H1 (cell line): ENCODE data around the gene CD244.

Experiments used
- CTCF ChIP-seq, 3 experiments: IDR thresholded peaks; 1 replicate in 2 of 3; 2 replicates in 1 of 3; pipeline versions ENCODE4 v1.5.1 to v1.6.1; 2011; ENCODE audit warnings: low read length in 3 of 3, mild to moderate bottlenecking in 3 of 3, inconsistent platforms in 2 of 3, low read depth in 1 of 3, moderate library complexity in 1 of 3; ENCODE audit not compliant: insufficient read depth in 1 of 3; ENCODE audit errors: control extremely low read depth in 1 of 3
- EP300 ChIP-seq, 2 experiments: IDR thresholded peaks; 1 replicate in 1 of 2; 2 replicates in 1 of 2; pipeline ENCODE4 v1.6.1; 2011 to 2012; ENCODE audit warnings: low read depth in 2 of 2, low read length in 2 of 2, mild to moderate bottlenecking in 2 of 2, borderline replicate concordance in 1 of 2, inconsistent platforms in 1 of 2, moderate library complexity in 1 of 2
- POLR2A ChIP-seq, 2 experiments: IDR thresholded peaks; 1 replicate in 1 of 2; 2 replicates in 1 of 2; pipeline ENCODE4 v1.6.1; 2011; ENCODE audit warnings: low read depth in 2 of 2, low read length in 2 of 2, mild to moderate bottlenecking in 2 of 2; ENCODE audit errors: control extremely low read depth in 1 of 2
- POLR2AphosphoS5 ChIP-seq: IDR thresholded peaks from 2 replicates; pipeline ENCODE4 v1.6.1; 2011; ENCODE audit warnings: low read depth, low read length
- RAD21 ChIP-seq, 2 experiments: IDR thresholded peaks in 1 of 2; conservative IDR thresholded peaks in 1 of 2; 2 replicates each; pipeline ENCODE4 v1.6.1; 2011; ENCODE audit warnings: low read depth in 2 of 2, low read length in 2 of 2, improper control_type of control experiment in 1 of 2, inconsistent platforms in 1 of 2, mild to moderate bottlenecking in 1 of 2, moderate library complexity in 1 of 2

GRCh38 chr1:160808289-160808688 lies 54.4 kb downstream of the CD244 start:
- TF ChIP-seq CTCF (IDR thresholded peaks at IDR 0.05; ENCODE audit: control extremely low read depth in 1 of 3, insufficient read depth in 1 of 3, low read depth in 1 of 3, low read length in 3 of 3) (no peak), RAD21 (IDR thresholded peaks at IDR 0.05 in 1 of 2, conservative IDR thresholded peaks at IDR 0.05 in 1 of 2; ENCODE audit: low read depth in 2 of 2, low read length in 2 of 2) (no peak), POLR2A (IDR thresholded peaks at IDR 0.05; ENCODE audit: control extremely low read depth in 1 of 2, low read depth in 2 of 2, low read length in 2 of 2) (no peak), EP300 (IDR thresholded peaks at IDR 0.05; ENCODE audit: borderline replicate concordance in 1 of 2, low read depth in 2 of 2, low read length in 2 of 2) (no peak), POLR2AphosphoS5 (no peak)
